A549 (cell line): Measurements from ENCODE around the gene AGFG1. TPM values are rescaled to one million over a fixed set of nuclear protein-coding genes. Genes with fewer than 3 reads are reported as not detected.

ENCODE experiments used
- ATAC-seq, 2 experiments: fragments of 200-7000 bp in 1 of 2; fragments of >200 bp in 1 of 2; cut with Nextera tagmentation in 1 of 2; cut with Tn5 transposase in 1 of 2; 3 replicates each; pipeline versions ENCODE4 v1.8.0 to v1.9.1; 2018 to 2020; ENCODE audit warnings: mild to moderate bottlenecking in 1 of 2, moderate library complexity in 1 of 2
- CTCF ChIA-PET: fragments of 300-600 bp; sonication (Branson Sonifier 250); formaldehyde crosslinking; extraction: SDS; loops from one replicate; lab custom pipeline; 2021; ENCODE audit warnings: antibody characterized with exemption, inconsistent platforms; lab: Yijun Ruan, JAX
- POLR2A ChIA-PET: fragments of 350-600 bp; formaldehyde crosslinking; extraction: SDS; loops from one replicate; lab custom pipeline; 2021; ENCODE audit warnings: antibody characterized with exemption, inconsistent platforms; lab: Yijun Ruan, JAX
- DNase-seq, 2 experiments: peaks; one replicate each; pipeline versions ENCODE4 v3.0.0 to v3.0.0-alpha.2; 2011 to 2016; ENCODE audit warnings: low read depth in 1 of 2, low spot score in 1 of 2
- FAIRE-seq: peaks from 2 replicates; lab custom pipeline; 2011; peaks lifted over from hg19 to GRCh38; lab: Jason Lieb, UNC
- H3K27ac ChIP-seq, 2 experiments: fragments of >200 bp; sonication (Bioruptor Twin); formaldehyde crosslinking; 3 replicates each; pipeline ENCODE4 v1.5.1; 2016 to 2017
- H3K4me1 ChIP-seq: fragments of >200 bp; sonication (Bioruptor Twin); formaldehyde crosslinking; 3 replicates; pipeline ENCODE4 v1.6.1; 2016
- H3K4me2 ChIP-seq: fragments of >200 bp; sonication (Bioruptor Twin); formaldehyde crosslinking; 3 replicates; pipeline ENCODE4 v1.6.1; 2016
- H3K4me3 ChIP-seq: fragments of >200 bp; sonication (Bioruptor Twin); formaldehyde crosslinking; 3 replicates; pipeline ENCODE4 v1.5.1; 2016
- H3K9me3 ChIP-seq: fragments of >200 bp; sonication (Bioruptor Twin); formaldehyde crosslinking; 3 replicates; pipeline ENCODE4 v1.6.1; 2016
- CHD4 ChIP-seq: fragments of 200-600 bp; sonication (generic); IDR thresholded peaks from 2 replicates; pipeline ENCODE4 v1.6.1; 2016; ENCODE audit warnings: antibody characterized with exemption, mild to moderate bottlenecking, borderline replicate concordance
- EP300 ChIP-seq, 2 experiments: fragments of >200 bp; sonication (Bioruptor Twin); formaldehyde crosslinking; IDR thresholded peaks; 2 replicates in 1 of 2; 3 replicates in 1 of 2; pipeline ENCODE4 v1.6.1; 2016 to 2017
- FOSL2 ChIP-seq, 2 experiments: fragments of 450-650 bp in 1 of 2; fragments of >200 bp in 1 of 2; sonication (Bioruptor Twin) in 1 of 2; formaldehyde crosslinking; IDR thresholded peaks; 2 replicates each; pipeline versions ENCODE4 v1.5.0 to v1.6.1; 2016 to 2020; ENCODE audit warnings: mild to moderate bottlenecking in 1 of 2, moderate library complexity in 1 of 2
- HOXB5 ChIP-seq: fragments of 250-450 bp; sonication (Bioruptor Pico); IDR thresholded peaks from 2 replicates; pipeline ENCODE4 v1.5.0; 2020; ENCODE audit warnings: mild to moderate bottlenecking, moderate library complexity
- JUN ChIP-seq, 2 experiments: fragments of >200 bp; sonication (Bioruptor Twin); formaldehyde crosslinking; IDR thresholded peaks; 2 replicates in 1 of 2; 3 replicates in 1 of 2; pipeline ENCODE4 v1.6.1; 2016 to 2017
- KDM1A ChIP-seq: fragments of 200-600 bp; sonication (generic); IDR thresholded peaks from 2 replicates; pipeline ENCODE4 v1.6.1; 2016; ENCODE audit warnings: low read depth, mild to moderate bottlenecking
- MAFK ChIP-seq: fragments of 450-650 bp; IDR thresholded peaks from 2 replicates; pipeline ENCODE4 v1.6.1; 2014; ENCODE audit not compliant: partially characterized antibody
- PHF8 ChIP-seq: fragments of 200-600 bp; sonication (generic); IDR thresholded peaks from 2 replicates; pipeline ENCODE4 v1.6.1; 2016; ENCODE audit warnings: low read depth, mild to moderate bottlenecking, antibody characterized with exemption, moderate library complexity, borderline replicate concordance
- RARB ChIP-seq: fragments of 250-450 bp; sonication (Bioruptor Pico); IDR thresholded peaks from 2 replicates; pipeline ENCODE4 v1.8.0; 2021; ENCODE audit warnings: mild to moderate bottlenecking, moderate library complexity
- ZC3H11A ChIP-seq: fragments of 450-650 bp; IDR thresholded peaks from 2 replicates; pipeline ENCODE4 v1.6.1; 2014; ENCODE audit warnings: antibody characterized with exemption, mild to moderate bottlenecking
- WGBS: methylation state at CpG from one replicate; pipeline ENCODE4 v1.1.6; 2017; ENCODE audit errors: missing lambda C conversion rate; 5-methylcytosine and 5-hydroxymethylcytosine counted together
- polyA plus RNA-seq, 4 experiments: library from polyadenylated mRNA; depleted of rRNA in 3 of 4; stranded (reverse); fragments of >200 nt; fragmentation: RNase III in 1 of 4; extraction: RNeasy Plus Mini Kit Qiagen cat#74134 plus additional on column Dnase treatment in 1 of 4; gene quantifications; 2 replicates in 3 of 4; 3 replicates in 1 of 4; pipeline ENCODE4 v1.2.3, GENCODE V29; 2011 to 2017
- TF ChIP-seq, protein P1 (sequence below): IDR thresholded peaks from 2 replicates; pipeline ENCODE4 v1.6.1; 2012; ENCODE audit warnings: low read depth, borderline replicate concordance
- TF ChIP-seq, protein P2 (sequence below): fragments of >200 bp; sonication (Bioruptor Twin); formaldehyde crosslinking; IDR thresholded peaks from 3 replicates; pipeline ENCODE4 v1.6.1; 2016
- TF ChIP-seq, protein P3 (sequence below): fragments of >200 bp; sonication (Bioruptor Twin); formaldehyde crosslinking; IDR thresholded peaks from 2 replicates; pipeline ENCODE4 v1.6.1; 2016
- TF ChIP-seq, protein P4 (sequence below): fragments of 450-650 bp; IDR thresholded peaks from 2 replicates; pipeline ENCODE4 v1.6.1; 2014; ENCODE audit warnings: antibody characterized with exemption

AGFG1 gene
- polyA plus RNA-seq, 2 of the 4 experiments (the other 2 are of a cell fraction) = 96.9 to 384 TPM

DNA sequence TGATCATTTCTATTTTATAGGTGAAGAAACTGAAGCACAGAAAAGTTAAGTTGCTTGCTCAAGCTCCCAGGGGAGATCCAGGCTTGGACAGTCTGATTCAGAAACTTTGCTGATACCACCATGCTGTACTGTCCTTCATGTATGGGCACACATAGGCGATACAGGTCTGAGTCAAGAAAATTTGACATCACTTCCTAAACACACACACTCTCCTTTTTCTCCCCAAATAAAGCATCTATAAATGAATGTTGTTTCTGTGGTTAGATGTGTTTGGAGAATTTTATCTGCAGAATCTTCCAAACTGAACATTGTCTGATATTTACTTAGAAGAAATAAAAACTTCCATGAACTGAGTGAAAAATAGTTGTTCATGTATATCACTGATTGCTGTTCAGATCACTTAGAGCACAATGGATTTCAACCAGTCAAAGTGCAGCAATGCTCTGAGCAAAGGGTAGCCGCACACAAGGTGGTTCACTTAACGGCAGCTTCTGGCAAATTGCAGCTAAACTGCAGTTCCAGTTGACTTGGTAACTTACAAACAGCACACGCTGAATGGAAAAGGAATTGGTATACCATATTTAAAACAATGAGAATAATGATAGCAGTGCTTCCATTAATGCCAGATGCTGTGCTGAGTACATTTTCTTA, 10.0 kb upstream of the AGFG1 start:
- H3K9me3 ChIP-seq = no peaks in the 10 kb centered on the region
- ChIA-PET POLR2A (no interaction called here), CTCF (interaction anchor here (0.9 kb wide), 1 partner anchor 56 kb away, joined by 3 read pairs; no protein-coding TSS in a partner anchor)
- DNase-seq (no peak), FAIRE-seq (no peak), ATAC-seq (no peak)
- H3K4me1 ChIP-seq = peaks cover 74% of the 10 kb centered on the region
- WGBS = 79% methylated on average over 4 of the region's 4 CpGs
- no peak overlapping the region for H3K4me3 ChIP-seq
- TF ChIP-seq PHF8 (no peak), JUN (IDR thresholded peaks at IDR 0.05) (no peak), HOXB5 (CRISPR knock-in tag) (no peak), EP300 (IDR thresholded peaks at IDR 0.05) (no peak)
- TF ChIP-seq, protein P1, sequence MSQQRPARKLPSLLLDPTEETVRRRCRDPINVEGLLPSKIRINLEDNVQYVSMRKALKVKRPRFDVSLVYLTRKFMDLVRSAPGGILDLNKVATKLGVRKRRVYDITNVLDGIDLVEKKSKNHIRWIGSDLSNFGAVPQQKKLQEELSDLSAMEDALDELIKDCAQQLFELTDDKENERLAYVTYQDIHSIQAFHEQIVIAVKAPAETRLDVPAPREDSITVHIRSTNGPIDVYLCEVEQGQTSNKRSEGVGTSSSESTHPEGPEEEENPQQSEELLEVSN = no peak
- TF ChIP-seq, protein P2, sequence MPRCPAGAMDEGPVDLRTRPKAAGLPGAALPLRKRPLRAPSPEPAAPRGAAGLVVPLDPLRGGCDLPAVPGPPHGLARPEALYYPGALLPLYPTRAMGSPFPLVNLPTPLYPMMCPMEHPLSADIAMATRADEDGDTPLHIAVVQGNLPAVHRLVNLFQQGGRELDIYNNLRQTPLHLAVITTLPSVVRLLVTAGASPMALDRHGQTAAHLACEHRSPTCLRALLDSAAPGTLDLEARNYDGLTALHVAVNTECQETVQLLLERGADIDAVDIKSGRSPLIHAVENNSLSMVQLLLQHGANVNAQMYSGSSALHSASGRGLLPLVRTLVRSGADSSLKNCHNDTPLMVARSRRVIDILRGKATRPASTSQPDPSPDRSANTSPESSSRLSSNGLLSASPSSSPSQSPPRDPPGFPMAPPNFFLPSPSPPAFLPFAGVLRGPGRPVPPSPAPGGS = no peak
- TF ChIP-seq, protein P3, sequence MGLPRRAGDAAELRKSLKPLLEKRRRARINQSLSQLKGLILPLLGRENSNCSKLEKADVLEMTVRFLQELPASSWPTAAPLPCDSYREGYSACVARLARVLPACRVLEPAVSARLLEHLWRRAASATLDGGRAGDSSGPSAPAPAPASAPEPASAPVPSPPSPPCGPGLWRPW = no peak
- H3K4me2 ChIP-seq = peak overlapping the region; percentile 22; the same call in 2 of the 3 replicates
- peak overlapping the region; percentile 39 to 96; a peak in 5 of 6 replicates for H3K27ac ChIP-seq

DNA sequence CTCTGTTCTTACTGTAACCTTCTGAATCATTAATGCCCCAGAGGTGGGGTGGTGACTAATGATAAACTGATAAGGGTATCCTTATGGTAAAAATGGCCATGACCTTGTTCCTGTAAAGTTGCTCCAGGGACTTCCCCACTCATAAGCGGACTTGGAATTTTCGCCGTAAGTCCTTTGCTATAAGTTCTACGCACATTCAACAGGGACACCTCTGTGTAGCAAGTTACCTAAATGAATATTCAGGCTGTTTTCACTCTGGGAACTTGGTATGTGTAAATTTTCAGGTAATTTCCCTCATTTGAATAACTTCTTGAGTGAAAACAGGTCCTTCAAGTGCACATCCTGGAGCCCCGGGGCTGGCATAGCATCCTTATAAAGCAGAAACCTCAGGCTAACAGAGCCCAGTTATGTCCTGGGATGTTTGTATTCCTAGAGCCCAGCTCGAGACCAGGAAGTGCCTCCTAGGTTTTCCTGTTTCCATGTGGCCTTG, 9.4 kb upstream of the AGFG1 start:
- POLR2A ChIA-PET = no interaction called here
- Histone ChIP-seq H3K4me3 (no peak overlapping the region), H3K9me3 (no peaks in the 10 kb centered on the region), H3K4me1 (peaks cover 77% of the 10 kb centered on the region), H3K27ac (peak overlapping the region; percentile 39 to 96; a peak in 5 of 6 replicates), H3K4me2 (peak overlapping the region; percentile 22; the same call in 2 of the 3 replicates)
- WGBS = 75% methylated on average over 6 of the region's 6 CpGs
- CTCF ChIA-PET = interaction anchor here (1.1 to 3.4 kb wide), 3 partner anchors 9 to 56 kb away, joined by 4 to 19 read pairs (median 4); no protein-coding TSS in a partner anchor
- DNase-seq = no peak
- no peak for ATAC-seq
- FAIRE-seq = no peak
- no peak for TF ChIP-seq FOSL2 (IDR thresholded peaks at IDR 0.05)
- TF ChIP-seq FOSL2 (CRISPR knock-in tag; IDR thresholded peaks at IDR 0.05) = peak; percentile 40; the same call in 1 of the 2 replicates
- TF ChIP-seq MAFK = no peak
- TF ChIP-seq, protein P4, sequence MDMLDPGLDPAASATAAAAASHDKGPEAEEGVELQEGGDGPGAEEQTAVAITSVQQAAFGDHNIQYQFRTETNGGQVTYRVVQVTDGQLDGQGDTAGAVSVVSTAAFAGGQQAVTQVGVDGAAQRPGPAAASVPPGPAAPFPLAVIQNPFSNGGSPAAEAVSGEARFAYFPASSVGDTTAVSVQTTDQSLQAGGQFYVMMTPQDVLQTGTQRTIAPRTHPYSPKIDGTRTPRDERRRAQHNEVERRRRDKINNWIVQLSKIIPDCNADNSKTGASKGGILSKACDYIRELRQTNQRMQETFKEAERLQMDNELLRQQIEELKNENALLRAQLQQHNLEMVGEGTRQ = no peak

DNA sequence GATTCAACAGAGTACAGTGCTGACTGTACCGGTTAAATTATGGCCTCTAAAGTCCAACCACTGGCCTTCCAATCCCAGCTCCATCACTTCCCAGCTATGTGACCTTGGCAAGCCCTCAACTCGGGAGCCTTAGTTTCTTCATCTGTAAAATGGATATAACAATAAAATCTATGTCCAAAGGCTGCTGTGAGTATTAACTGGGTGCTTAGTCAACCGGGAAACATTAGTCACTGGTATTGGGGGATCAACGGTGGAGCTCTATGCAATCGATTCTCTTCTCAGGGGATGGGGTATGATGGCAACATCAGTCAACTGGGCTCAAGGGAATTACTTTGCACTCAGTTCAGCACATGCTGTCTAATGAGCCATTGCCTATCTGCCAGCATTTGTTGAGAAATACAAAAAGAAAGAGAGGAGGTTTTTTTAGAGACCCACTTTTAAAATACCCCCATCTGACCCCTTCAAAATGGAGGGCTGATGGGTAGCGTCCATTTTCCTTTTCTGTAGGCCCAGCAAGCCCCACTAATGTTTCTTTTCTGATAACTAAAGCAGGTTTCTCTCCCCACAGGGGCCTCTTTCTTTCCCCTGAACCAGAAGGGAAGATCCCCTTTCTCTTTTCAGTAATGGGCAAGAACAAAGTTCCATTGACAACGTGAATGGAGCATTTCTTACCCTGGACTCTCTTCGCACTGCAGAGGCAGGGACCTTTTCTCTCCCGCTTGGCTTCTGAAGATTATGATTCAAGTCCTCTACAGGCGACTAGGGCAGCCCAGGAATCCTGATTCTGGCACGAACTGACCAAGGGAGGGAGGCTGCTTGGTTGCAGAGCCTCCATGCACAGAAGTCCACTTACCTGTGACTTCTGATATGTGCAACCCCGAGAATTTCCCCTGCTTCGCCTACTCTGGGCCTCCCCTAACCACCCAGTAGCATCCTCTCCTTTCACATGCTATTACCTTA, 8.7 kb upstream of the AGFG1 start:
- ChIA-PET POLR2A (no interaction called here), CTCF (interaction anchor here (1.1 to 3.4 kb wide), 5 partner anchors 8 to 303 kb away, joined by 3 to 19 read pairs (median 4); no protein-coding TSS in a partner anchor)
- FAIRE-seq = no peak
- no peak for DNase-seq
- ATAC-seq = no peak
- Histone ChIP-seq H3K4me1 (peaks cover 84% of the 10 kb centered on the region), H3K9me3 (no peaks in the 10 kb centered on the region), H3K4me3 (no peak overlapping the region), H3K27ac (peak overlapping the region; percentile 89 to 96), H3K4me2 (no peak overlapping the region; the same call in 2 of the 3 replicates)
- 90% methylated on average over 13 of the region's 13 CpGs for WGBS
- TF ChIP-seq RARB (CRISPR knock-in tag) = no peak
- peak; percentile 72; the same call in 1 of the 2 replicates for TF ChIP-seq KDM1A
- no peak for TF ChIP-seq ZC3H11A
- TF ChIP-seq CHD4 = peak; percentile 79; the same call in 1 of the 2 replicates
- TF ChIP-seq, all 56 proteins: peak for 2
